ENCODE results near the gene NUMA1. TPM values are rescaled to one million over a fixed set of nuclear protein-coding genes. Genes with fewer than 3 reads are reported as not detected.
A peak's percentile ranks its signal among the peaks of the same experiment; 100 is the strongest.

NUMA1 gene
- total RNA-seq, 1 donor from 2014 or later = 129 TPM

- DNase-seq = no peak
These were observed 79.1 kb downstream of the NUMA1 start for GRCh38 chr11:72001285-72001684.

GRCh38 chr11:72000202-72000867 lies 80.0 kb downstream of the NUMA1 start:
- DNase-seq = no peak

- no peak for DNase-seq
These were observed 80.5 kb downstream of the NUMA1 start for GRCh38 chr11:71999798-72000197.

GRCh38 chr11:71999362-71999761 lies 81.0 kb downstream of the NUMA1 start:
- DNase-seq = no peak

- no peak for DNase-seq
These were observed 81.6 kb downstream of the NUMA1 start, which contains the start of gene IL18BP for GRCh38 chr11:71998649-71999310. IL18BP (plus strand) TSS chr11:71998909; CDS start chr11:71999985, 1,076 bp downstream.

- DNase-seq = no peak
These were observed 82.3 kb downstream of the NUMA1 start for GRCh38 chr11:71998061-71998460.

GRCh38 chr11:71997594-71997993 lies 82.7 kb downstream of the NUMA1 start:
- DNase-seq = no peak

- no peak for DNase-seq
These were observed 83.4 kb downstream of the NUMA1 start for GRCh38 chr11:71996946-71997345.

GRCh38 chr11:71996517-71996916 lies 83.8 kb downstream of the NUMA1 start:
- DNase-seq = no peak

- DNase-seq = no peak
These were observed 84.5 kb downstream of the NUMA1 start for GRCh38 chr11:71995726-71996291.

- no peak for DNase-seq
These were observed 85.6 kb downstream of the NUMA1 start for GRCh38 chr11:71994786-71995185.

- no peak for DNase-seq
These were observed 88.1 kb downstream of the NUMA1 start for GRCh38 chr11:71992136-71992730.

GRCh38 chr11:71991494-71991893 lies 88.8 kb downstream of the NUMA1 start:
- no peak for DNase-seq

GRCh38 chr11:71990701-71991100 lies 89.6 kb downstream of the NUMA1 start:
- DNase-seq = no peak

GRCh38 chr11:71988050-71988449 lies 92.3 kb downstream of the NUMA1 start:
- DNase-seq = no peak

- no peak for DNase-seq
These were observed 92.8 kb downstream of the NUMA1 start for GRCh38 chr11:71987521-71987920.

- DNase-seq = no peak
These were observed 94.2 kb downstream of the NUMA1 start for GRCh38 chr11:71986131-71986530.

- DNase-seq = no peak
These were observed 100.7 kb downstream of the NUMA1 start for GRCh38 chr11:71979602-71980001.

- no peak for DNase-seq
These were observed 101.2 kb downstream of the NUMA1 start for GRCh38 chr11:71979094-71979493.

- DNase-seq = peak; percentile 45
These were observed 102.5 kb downstream of the NUMA1 start for GRCh38 chr11:71977743-71978418.

GRCh38 chr11:71977090-71977489 lies 103.3 kb downstream of the NUMA1 start:
- DNase-seq = no peak

GRCh38 chr11:71976551-71976950 lies 103.8 kb downstream of the NUMA1 start:
- no peak for DNase-seq

- no peak for DNase-seq
These were observed 108.7 kb downstream of the NUMA1 start for GRCh38 chr11:71971680-71972079.

Data from occipital lobe (tissue), 2 donors.